GM12878 (cell line): ENCODE data around the gene MMRN2. TPM values are rescaled to one million over a fixed set of nuclear protein-coding genes. Genes with fewer than 3 reads are reported as not detected.

Experiments used
- ATAC-seq: fragments of 200-7000 bp; cut with Tn5 transposase; 3 replicates; pipeline ENCODE4 v1.9.1; 2020; ENCODE audit warnings: mild to moderate bottlenecking, moderate library complexity
- BruUV-seq: library from RNA; stranded (reverse); fragments of 400-500 nt; replicated peaks from 2 replicates; lab custom pipeline; 2021; lab: Mats Ljungman, UMichigan
- CTCF ChIA-PET: fragments of 300-600 bp; sonication (Branson Sonifier 250); formaldehyde crosslinking; extraction: SDS; loops from one replicate; lab custom pipeline; 2021; ENCODE audit warnings: inconsistent platforms; lab: Yijun Ruan, JAX
- POLR2A ChIA-PET: fragments of 350-600 bp; formaldehyde crosslinking; extraction: SDS; loops from one replicate; lab custom pipeline; 2021; ENCODE audit warnings: inconsistent platforms; lab: Charles Lee
- RAD21 ChIA-PET: fragments of 300-600 bp; sonication (Branson Sonifier 250); formaldehyde crosslinking; loops from one replicate; lab custom pipeline; 2023; ENCODE audit warnings: antibody characterized with exemption; ENCODE audit not compliant: unreplicated experiment; lab: Charles Lee
- SMC1A ChIA-PET: fragments of 300-600 bp; sonication (Branson Sonifier 250); formaldehyde crosslinking; loops from one replicate; lab custom pipeline; 2023; ENCODE audit not compliant: unreplicated experiment, uncharacterized antibody; lab: Charles Lee
- DNase-seq: peaks from one replicate; pipeline ENCODE4 v3.0.0-alpha.2; 2011; ENCODE audit warnings: low read depth, low spot score
- FAIRE-seq: peaks from 3 replicates; lab custom pipeline; 2011; peaks lifted over from hg19 to GRCh38; lab: Jason Lieb, UNC
- H2AFZ ChIP-seq: 2 replicates; pipeline ENCODE4 v1.6.0; 2011; ENCODE audit warnings: low read depth, low read length, control low read depth; ENCODE audit not compliant: control insufficient read depth
- H3K27ac ChIP-seq: 2 replicates; pipeline ENCODE4 v1.5.1; 2011; ENCODE audit warnings: control low read depth; ENCODE audit not compliant: control insufficient read depth, insufficient read depth
- H3K27me3 ChIP-seq, 2 experiments: replicated peaks in 1 of 2; 2 replicates each; pipeline versions ENCODE4 v1.6.0 to v1.6.1; 2011; ENCODE audit warnings: low read length in 1 of 2; ENCODE audit not compliant: control insufficient read depth in 2 of 2, insufficient read depth in 2 of 2
- H3K36me3 ChIP-seq, 2 experiments: 2 replicates each; pipeline ENCODE4 v1.5.1; 2011; ENCODE audit warnings: low read length in 1 of 2; ENCODE audit not compliant: control insufficient read depth in 2 of 2, insufficient read depth in 2 of 2
- H3K4me1 ChIP-seq: 2 replicates; pipeline ENCODE4 v1.6.1; 2011; ENCODE audit warnings: mild to moderate bottlenecking, low read length, moderate library complexity, mixed read lengths; ENCODE audit not compliant: control insufficient read depth, insufficient read depth
- H3K4me2 ChIP-seq: 2 replicates; pipeline ENCODE4 v1.6.0; 2011; ENCODE audit warnings: control low read depth; ENCODE audit not compliant: control insufficient read depth, insufficient read depth
- H3K4me3 ChIP-seq: fragments of 200-600 bp; sonication (generic); 2 replicates; pipeline ENCODE4 v1.5.1; 2016
- H3K79me2 ChIP-seq: 2 replicates; pipeline ENCODE4 v1.6.0; 2011; ENCODE audit warnings: low read length; ENCODE audit not compliant: control insufficient read depth, insufficient read depth
- H3K9ac ChIP-seq: 2 replicates; pipeline ENCODE4 v1.8.0; 2011; ENCODE audit warnings: low read length, control low read depth, mixed read lengths; ENCODE audit not compliant: control insufficient read depth, insufficient read depth
- H3K9me3 ChIP-seq: replicated peaks from 3 replicates; pipeline ENCODE4 v1.5.1; 2011; ENCODE audit warnings: mild to moderate bottlenecking, low read length; ENCODE audit not compliant: control insufficient read depth, insufficient read depth
- H4K20me1 ChIP-seq: 2 replicates; pipeline ENCODE4 v1.6.0; 2011; ENCODE audit not compliant: control insufficient read depth, insufficient read depth
- CEBPB ChIP-seq, 2 experiments: fragments of 150-350 bp in 1 of 2; IDR thresholded peaks; 2 replicates each; pipeline ENCODE4 v1.6.1; 2012 to 2014; ENCODE audit warnings: low read depth in 2 of 2, low read length in 2 of 2, borderline replicate concordance in 1 of 2, inconsistent platforms in 1 of 2
- E4F1 ChIP-seq: fragments of 450-650 bp; IDR thresholded peaks from 2 replicates; pipeline ENCODE4 v1.6.1; 2018; ENCODE audit warnings: borderline replicate concordance, mild to moderate bottlenecking; ENCODE audit not compliant: partially characterized antibody
- HDAC6 ChIP-seq: fragments of 200-600 bp; sonication (generic); IDR thresholded peaks from one replicate; pipeline ENCODE4 v1.8.0; 2017; ENCODE audit warnings: antibody characterized with exemption; ENCODE audit not compliant: unreplicated experiment
- JUND ChIP-seq: IDR thresholded peaks from 2 replicates; pipeline ENCODE4 v1.6.1; 2012; ENCODE audit warnings: low read depth, mild to moderate bottlenecking, low read length, improper control_type of control experiment, moderate library complexity
- MEF2A ChIP-seq: IDR thresholded peaks from 2 replicates; pipeline ENCODE4 v1.6.1; 2011; ENCODE audit warnings: low read depth, mild to moderate bottlenecking, low read length, moderate library complexity; ENCODE audit not compliant: insufficient read depth
- MYC ChIP-seq: IDR thresholded peaks from 2 replicates; pipeline ENCODE4 v1.6.1; 2011; ENCODE audit warnings: mild to moderate bottlenecking, low read length, moderate library complexity, inconsistent platforms; ENCODE audit not compliant: insufficient read depth, insufficient replicate concordance, insufficient read length, severe bottlenecking
- NFIC ChIP-seq: IDR thresholded peaks from 2 replicates; pipeline ENCODE4 v1.6.1; 2012; ENCODE audit warnings: low read depth, mild to moderate bottlenecking, inconsistent platforms, low read length, moderate library complexity
- RB1 ChIP-seq: fragments of 450-650 bp; formaldehyde crosslinking; IDR thresholded peaks from 2 replicates; pipeline ENCODE4 v1.6.1; 2017; ENCODE audit warnings: mild to moderate bottlenecking, borderline replicate concordance
- RELB ChIP-seq: fragments of 450-650 bp; IDR thresholded peaks from 2 replicates; pipeline ENCODE4 v1.6.1; 2017; ENCODE audit warnings: low read depth, mild to moderate bottlenecking, moderate library complexity
- RFX5 ChIP-seq: IDR thresholded peaks from 2 replicates; pipeline ENCODE4 v1.6.1; 2011; ENCODE audit warnings: low read depth, low read length, improper control_type of control experiment
- SP1 ChIP-seq: IDR thresholded peaks from one replicate; pipeline ENCODE4 v1.6.1; 2011; ENCODE audit warnings: low read depth, low read length
- SREBF1 ChIP-seq: IDR thresholded peaks from 2 replicates; pipeline ENCODE4 v1.6.1; 2012; ENCODE audit warnings: mild to moderate bottlenecking, low read length
- WGBS: methylation state at CpG from one replicate; pipeline ENCODE4 v1.1.6; 2016; ENCODE audit warnings: low lambda C conversion rate; ENCODE audit not compliant: insufficient replicate concordance, insufficient coverage; ENCODE audit errors: missing lambda C conversion rate; 5-methylcytosine and 5-hydroxymethylcytosine counted together
- in situ Hi-C: fragments of 300-500 bp; cut with MboI; formaldehyde crosslinking; loops from 9 replicates; pipeline ENCODE4 v1.14.3; 2018; ENCODE audit warnings: mixed read lengths
- intact Hi-C: fragments of 100-400 bp; cut with micrococcal nuclease; formaldehyde crosslinking; loops from one replicate; pipeline ENCODE4 v1.14.2; 2022; ENCODE audit not compliant: unreplicated experiment
- polyA plus RNA-seq, 11 experiments: library from polyadenylated mRNA; depleted of rRNA in 4 of 11; unstranded in 6 of 11; stranded (reverse) in 5 of 11; fragments of >200 nt; fragmentation: Nextera tagmentation in 4 of 11; fragmentation: Illumina TruSeq in 1 of 11; extraction: Ambion mirVana in 4 of 11; extraction: Trizol in 1 of 11; gene quantifications; 1 replicate in 1 of 11; 2 replicates in 10 of 11; pipeline versions ENCODE4 v1.2.1 to v1.2.3, GENCODE V29; 2011 to 2016; ENCODE audit warnings: inconsistent platforms in 2 of 11, missing spikeins in 2 of 11, low read depth in 1 of 11
- total RNA-seq, 4 experiments: library from RNA; depleted of rRNA in 3 of 4; stranded (reverse); fragments of >200 nt in 3 of 4; fragmentation: Illumina TruSeq in 1 of 4; extraction: Trizol in 1 of 4; gene quantifications; 2 replicates each; pipeline versions ENCODE4 v1.2.1 to v1.2.3, GENCODE V29; 2013 to 2021

The MMRN2 gene
- total and polyA plus RNA-seq, 10 of the 15 experiments (the other 5 are each of a cell fraction or from before 2014, with no cell fraction given): 0.09 to 1.0 (median 0.54) TPM; not detected in 3

GRCh38 chr10:86941991-86942421 is 15.4 kb downstream of the MMRN2 start:
- H3K36me3 ChIP-seq: no peaks in the 10 kb centered on the region
- H3K4me3 ChIP-seq: no peak overlapping the region
- ATAC-seq: no peak
- H3K79me2 ChIP-seq: no peaks in the 10 kb centered on the region
- BruUV-seq: no TSS peak
- WGBS: 66% methylated on average over 14 of the region's 14 CpGs
- ChIA-PET RAD21 (interaction anchor here (0.6 to 1.4 kb wide), 2 partner anchors 19 to 24 kb away, joined by 3 to 5 read pairs; no protein-coding TSS in a partner anchor), CTCF (interaction anchor here (1.2 kb wide), 1 partner anchor 24 kb away, joined by 3 read pairs; no protein-coding TSS in a partner anchor), SMC1A (interaction anchor here (0.8 to 1.7 kb wide), 2 partner anchors 10 to 152 kb away, joined by 3 to 4 read pairs; no protein-coding TSS in a partner anchor), POLR2A (interaction anchor here (0.5 kb wide), 1 partner anchor 16 kb away, joined by 5 read pairs; the partner anchor contains the start of gene SNCG)
- no peak overlapping the region for H3K9ac ChIP-seq
- H3K9me3 ChIP-seq: no peaks in the 10 kb centered on the region
- FAIRE-seq: no peak
- no peaks in the 10 kb centered on the region; the same call in 1 of the 2 replicates for H3K4me1 ChIP-seq
- intact Hi-C loops: no loop called here
- no peak for TF ChIP-seq SP1
- no peak for TF ChIP-seq MYC
- H3K27me3 ChIP-seq: no peaks in the 10 kb centered on the region
- no peak overlapping the region for H3K4me2 ChIP-seq
- in situ Hi-C loops: no loop called here
- no peaks in the 10 kb centered on the region for H4K20me1 ChIP-seq
- no peak overlapping the region for H2AFZ ChIP-seq
- DNase-seq: no peak
- no peak overlapping the region for H3K27ac ChIP-seq

GRCh38 chr10:86941426-86941825 is 16.0 kb downstream of the MMRN2 start:
- H4K20me1 ChIP-seq: no peaks in the 10 kb centered on the region
- no peaks in the 10 kb centered on the region for H3K27me3 ChIP-seq
- H3K9ac ChIP-seq: no peak overlapping the region
- RAD21 ChIA-PET: interaction anchor here (0.6 to 1.4 kb wide), 3 partner anchors 20 to 98 kb away, joined by 3 to 5 read pairs (median 3); no protein-coding TSS in a partner anchor
- BruUV-seq: no TSS peak
- in situ Hi-C loops: no loop called here
- POLR2A ChIA-PET: no interaction called here
- no peak overlapping the region for H2AFZ ChIP-seq
- no peaks in the 10 kb centered on the region for H3K79me2 ChIP-seq
- WGBS: 0% methylated on average over 2 of the region's 2 CpGs
- DNase-seq (no peak), ATAC-seq (no peak), FAIRE-seq (no peak)
- H3K9me3 ChIP-seq: no peaks in the 10 kb centered on the region
- no peaks in the 10 kb centered on the region; the same call in 1 of the 2 replicates for H3K4me1 ChIP-seq
- no peak overlapping the region for H3K27ac ChIP-seq
- SMC1A ChIA-PET: interaction anchor here (1.7 kb wide), 1 partner anchor 11 kb away, joined by 4 read pairs; no protein-coding TSS in a partner anchor
- no peak overlapping the region for H3K4me2 ChIP-seq
- H3K4me3 ChIP-seq: no peak overlapping the region
- CTCF ChIA-PET: interaction anchor here (0.9 to 3.7 kb wide), 3 partner anchors 19 to 292 kb away, joined by 3 to 14 read pairs (median 3); no protein-coding TSS in a partner anchor
- intact Hi-C loops: no loop called here
- H3K36me3 ChIP-seq: no peaks in the 10 kb centered on the region
- no peak for TF ChIP-seq RB1
- TF ChIP-seq MEF2A: no peak
- no peak for TF ChIP-seq RFX5
- no peak for TF ChIP-seq CEBPB (IDR thresholded peaks at IDR 0.05; ENCODE audit: borderline replicate concordance in 1 of 2, low read depth in 2 of 2, low read length in 2 of 2)
- no peak for TF ChIP-seq JUND
- no peak for TF ChIP-seq HDAC6
- TF ChIP-seq E4F1: no peak
- no peak for TF ChIP-seq RELB
- TF ChIP-seq SREBF1: no peak
- no peak for TF ChIP-seq NFIC
